Small intestine (tissue), 4 donors: Measurements from ENCODE around the gene ASB12. TPM values are rescaled to one million over a fixed set of nuclear protein-coding genes. Genes with fewer than 3 reads are reported as not detected.

Experiments used
- polyA plus RNA-seq, 4 donors: library from polyadenylated mRNA; stranded (reverse) in 3 of 4; unstranded in 1 of 4; fragments of 200-250 nt in 3 of 4; fragments of 120-200 nt in 1 of 4; gene quantifications; one replicate each; pipeline versions ENCODE4 v1.2.1 to v1.2.3, GENCODE V29; 2013
- donor health status: healthy with polysubstance abuse.
- donor health status: Bipolar disorder and iron deficiency.
- donor health status: healthy.

ASB12 gene
- polyA plus RNA-seq, 4 donors, result 0.18 to 0.53 TPM; not detected in 2

Other genes starting within 250 kb of the ASB12 start
- 1 to 10 TPM; 1.1 to 4.9 (median 1.9) TPM for gene AMER1, start 24.9 kb downstream of the ASB12 start, polyA plus RNA-seq
- 1 to 10 TPM in 3 of 4 donors, under 1 TPM in 1; 0.67 to 2.5 (median 1.3) TPM for gene MTMR8, start 164.8 kb upstream of the ASB12 start, polyA plus RNA-seq